H1 (cell line): ENCODE results near the gene COASY. TPM values are rescaled to one million over a fixed set of nuclear protein-coding genes. Genes with fewer than 3 reads are reported as not detected.

Source experiments
- CTCF ChIA-PET: fragments of 300-600 bp; sonication (Branson Sonifier 250); formaldehyde crosslinking; loops from one replicate; lab custom pipeline; 2021; ENCODE audit not compliant: partially characterized antibody; lab: Charles Lee
- POLR2A ChIA-PET: fragments of 300-600 bp; sonication (Branson Sonifier 250); formaldehyde crosslinking; loops from one replicate; lab custom pipeline; 2021; ENCODE audit warnings: inconsistent platforms; ENCODE audit not compliant: partially characterized antibody; lab: Charles Lee
- DNase-seq, 2 experiments: peaks; one replicate each; pipeline versions ENCODE4 v3.0.0 to v3.0.0-alpha.2; 2010 to 2022; ENCODE audit warnings: low spot score in 2 of 2, low read depth in 1 of 2, mixed read lengths in 1 of 2
- FAIRE-seq: peaks from 2 replicates; lab custom pipeline; 2011; peaks lifted over from hg19 to GRCh38; lab: Jason Lieb, UNC
- H2AFZ ChIP-seq: 2 replicates; pipeline ENCODE4 v1.8.1; 2012; ENCODE audit warnings: low read length, inconsistent platforms
- H2AK5ac ChIP-seq: 2 replicates; pipeline ENCODE4 v1.6.1; 2013; ENCODE audit warnings: low read depth, low read length
- H2BK120ac ChIP-seq: replicated peaks from 2 replicates; pipeline ENCODE3; 2013; ENCODE audit warnings: low read depth, low read length, inconsistent platforms
- H2BK12ac ChIP-seq: 2 replicates; pipeline ENCODE4 v1.6.1; 2013; ENCODE audit warnings: low read depth, low read length
- H2BK15ac ChIP-seq: 2 replicates; pipeline ENCODE4 v1.6.1; 2013; ENCODE audit warnings: low read length
- H2BK20ac ChIP-seq: 2 replicates; pipeline ENCODE4 v1.6.1; 2013; ENCODE audit warnings: low read length
- H2BK5ac ChIP-seq: 2 replicates; pipeline ENCODE4 v1.6.1; 2013; ENCODE audit warnings: low read depth, low read length
- H3K14ac ChIP-seq: 2 replicates; pipeline ENCODE4 v1.6.1; 2013; ENCODE audit warnings: inconsistent platforms; ENCODE audit not compliant: insufficient read length
- H3K18ac ChIP-seq: 2 replicates; pipeline ENCODE4 v1.6.1; 2013; ENCODE audit warnings: low read length; ENCODE audit errors: extremely low read depth
- H3K23ac ChIP-seq: 2 replicates; pipeline ENCODE4 v1.6.1; 2013; ENCODE audit warnings: inconsistent platforms; ENCODE audit not compliant: insufficient read length
- H3K23me2 ChIP-seq: 2 replicates; pipeline ENCODE4 v1.6.1; 2013; ENCODE audit warnings: low read depth, low read length
- H3K27ac ChIP-seq: 2 replicates; pipeline ENCODE4 v1.6.1; 2011; ENCODE audit warnings: low read depth, low read length, inconsistent platforms
- H3K27me3 ChIP-seq, 4 experiments: replicated peaks in 1 of 4; 1 replicate in 1 of 4; 2 replicates in 3 of 4; pipeline versions ENCODE4 v1.6.1 to v1.8.1; 2011 to 2013; ENCODE audit warnings: low read length in 3 of 4, mild to moderate bottlenecking in 3 of 4, inconsistent platforms in 2 of 4, mixed read lengths in 2 of 4, moderate library complexity in 1 of 4; ENCODE audit not compliant: control insufficient read depth in 3 of 4, insufficient read depth in 3 of 4; ENCODE audit errors: extremely low read depth in 1 of 4
- H3K36me3 ChIP-seq, 4 experiments: 2 replicates each; pipeline versions ENCODE4 v1.6.1 to v1.8.1; 2011 to 2013; ENCODE audit warnings: mild to moderate bottlenecking in 4 of 4, low read length in 3 of 4, moderate library complexity in 2 of 4, control low read depth in 1 of 4, inconsistent platforms in 1 of 4; ENCODE audit not compliant: insufficient read depth in 4 of 4, control insufficient read depth in 2 of 4
- H3K4ac ChIP-seq: replicated peaks from 2 replicates; pipeline ENCODE3; 2013; ENCODE audit warnings: low read length, low read depth, mixed read lengths, inconsistent platforms; ENCODE audit not compliant: insufficient read length
- H3K4me1 ChIP-seq, 4 experiments: replicated peaks in 1 of 4; 1 replicate in 1 of 4; 2 replicates in 3 of 4; pipeline versions ENCODE4 v1.6.1 to v1.8.1; 2011 to 2013; ENCODE audit warnings: low read length in 3 of 4, inconsistent platforms in 2 of 4, mixed read lengths in 1 of 4; ENCODE audit not compliant: insufficient read depth in 4 of 4, control insufficient read depth in 3 of 4
- H3K4me2 ChIP-seq, 2 experiments: 2 replicates each; pipeline versions ENCODE4 v1.6.1 to v1.8.1; 2011 to 2013; ENCODE audit warnings: low read depth in 2 of 2, low read length in 2 of 2, control low read depth in 1 of 2, inconsistent platforms in 1 of 2, mild to moderate bottlenecking in 1 of 2; ENCODE audit not compliant: insufficient read depth in 1 of 2
- H3K4me3 ChIP-seq, 4 experiments: fragments of 200-600, 300-600 bp in 1 of 4; sonication (generic), shearing (Covaris generic), sonication (Bioruptor Twin) in 1 of 4; 2 replicates each; pipeline versions ENCODE4 v1.5.1 to v1.8.1; 2011 to 2016; ENCODE audit warnings: low read length in 4 of 4, low read depth in 3 of 4, control low read depth in 2 of 4, inconsistent platforms in 2 of 4, mild to moderate bottlenecking in 2 of 4, mixed read lengths in 1 of 4, moderate library complexity in 1 of 4; ENCODE audit not compliant: insufficient read depth in 2 of 4; ENCODE audit errors: extremely low read depth in 1 of 4
- H3K56ac ChIP-seq: replicated peaks from 2 replicates; pipeline ENCODE3; 2013; ENCODE audit warnings: low read depth, mild to moderate bottlenecking, mixed read lengths, low read length, inconsistent platforms; ENCODE audit not compliant: insufficient read length
- H3K79me1 ChIP-seq: 2 replicates; pipeline ENCODE4 v1.6.1; 2013; ENCODE audit warnings: low read depth, low read length, control low read depth
- H3K79me2 ChIP-seq, 2 experiments: 2 replicates each; pipeline versions ENCODE4 v1.6.1 to v1.8.1; 2012 to 2013; ENCODE audit warnings: low read length in 2 of 2, mild to moderate bottlenecking in 2 of 2, inconsistent platforms in 1 of 2; ENCODE audit not compliant: insufficient read depth in 2 of 2, control insufficient read depth in 1 of 2
- H3K9ac ChIP-seq, 4 experiments: replicated peaks in 1 of 4; 1 replicate in 1 of 4; 2 replicates in 3 of 4; pipeline versions ENCODE4 v1.6.1 to v1.8.1; 2011 to 2013; ENCODE audit warnings: low read depth in 3 of 4, low read length in 3 of 4, control low read depth in 2 of 4, mild to moderate bottlenecking in 2 of 4, moderate library complexity in 2 of 4, inconsistent platforms in 1 of 4; ENCODE audit errors: extremely low read depth in 1 of 4
- H3K9me3 ChIP-seq, 2 experiments: 2 replicates each; pipeline versions ENCODE4 v1.6.1 to v1.8.1; 2012 to 2013; ENCODE audit warnings: mild to moderate bottlenecking in 2 of 2, moderate library complexity in 2 of 2, control low read depth in 1 of 2, inconsistent platforms in 1 of 2, low read depth in 1 of 2, low read length in 1 of 2, mixed read lengths in 1 of 2; ENCODE audit not compliant: insufficient read depth in 2 of 2
- H4K20me1 ChIP-seq, 2 experiments: replicated peaks in 1 of 2; 2 replicates each; pipeline versions ENCODE3 to v1.8.1; 2011 to 2013; ENCODE audit warnings: inconsistent platforms in 2 of 2, low read length in 2 of 2, mild to moderate bottlenecking in 1 of 2; ENCODE audit not compliant: insufficient read depth in 2 of 2, control insufficient read depth in 1 of 2
- H4K5ac ChIP-seq: 2 replicates; pipeline ENCODE4 v1.6.1; 2013; ENCODE audit warnings: low read length, low read depth, mixed read lengths, inconsistent platforms; ENCODE audit not compliant: insufficient read length
- H4K8ac ChIP-seq: 2 replicates; pipeline ENCODE4 v1.8.0; 2013; ENCODE audit warnings: mild to moderate bottlenecking, moderate library complexity, low read length, inconsistent platforms; ENCODE audit not compliant: insufficient read depth; ENCODE audit errors: extremely low read depth
- H4K91ac ChIP-seq: replicated peaks from 2 replicates; pipeline ENCODE3; 2013; ENCODE audit warnings: low read length, mixed read lengths, inconsistent platforms; ENCODE audit not compliant: insufficient read length
- ATF2 ChIP-seq: IDR thresholded peaks from 2 replicates; pipeline ENCODE4 v1.6.1; 2012; ENCODE audit warnings: low read length, inconsistent platforms
- CHD2 ChIP-seq: IDR thresholded peaks from 2 replicates; pipeline ENCODE4 v1.6.1; 2012; ENCODE audit warnings: low read length, improper control_type of control experiment
- HDAC6 ChIP-seq: IDR thresholded peaks from one replicate; pipeline ENCODE4 v1.7.1; 2012; ENCODE audit warnings: low read depth, mild to moderate bottlenecking, inconsistent platforms, low read length, moderate library complexity
- JUND ChIP-seq: IDR thresholded peaks from 2 replicates; pipeline ENCODE4 v1.6.1; 2011; ENCODE audit warnings: mild to moderate bottlenecking, improper control_type of control experiment, low read length
- KDM1A ChIP-seq: fragments of 200-600, 300-600 bp; sonication (generic); IDR thresholded peaks from 2 replicates; pipeline ENCODE4 v1.7.1; 2016; ENCODE audit warnings: mild to moderate bottlenecking, low read length, borderline replicate concordance
- RAD21 ChIP-seq, 2 experiments: IDR thresholded peaks in 1 of 2; conservative IDR thresholded peaks in 1 of 2; 2 replicates each; pipeline ENCODE4 v1.6.1; 2011; ENCODE audit warnings: low read depth in 2 of 2, low read length in 2 of 2, improper control_type of control experiment in 1 of 2, inconsistent platforms in 1 of 2, mild to moderate bottlenecking in 1 of 2, moderate library complexity in 1 of 2
- WGBS, 2 experiments: shearing (Covaris generic) in 1 of 2; methylation state at CpG; one replicate each; pipeline versions ENCODE4 v1.1.6 to v1.1.7; 2013 to 2015; ENCODE audit warnings: low lambda C conversion rate in 2 of 2, mixed read lengths in 2 of 2, inconsistent platforms in 1 of 2, low coverage in 1 of 2, missing lambda C conversion rate in 1 of 2; ENCODE audit not compliant: insufficient replicate concordance in 2 of 2, insufficient coverage in 1 of 2, insufficient read length in 1 of 2; ENCODE audit errors: extremely low coverage in 1 of 2, missing lambda C conversion rate in 1 of 2; 5-methylcytosine and 5-hydroxymethylcytosine counted together
- polyA plus RNA-seq, 7 experiments: library from polyadenylated mRNA; depleted of rRNA in 3 of 7; stranded (reverse) in 5 of 7; unstranded in 2 of 7; fragments of >200 nt in 5 of 7; fragments of 200-250 nt in 2 of 7; gene quantifications; 1 replicate in 5 of 7; 2 replicates in 1 of 7; 4 replicates in 1 of 7; pipeline versions ENCODE4 v1.2.1 to v1.2.3, GENCODE V29; 2011 to 2013; ENCODE audit warnings: missing spikeins in 2 of 7, mixed read lengths in 2 of 7
- total RNA-seq: library from RNA; stranded (reverse); fragmentation: NEBNext Ultra II Directional; extraction: Animal tissue kit (Norgen Biotek cat#: 25700); gene quantifications from 2 replicates; pipeline ENCODE4 v1.2.1, GENCODE V29; 2021

COASY gene
- total and polyA plus RNA-seq, 2 of the 8 experiments (the other 6 are each of a cell fraction or from before 2014, with no cell fraction given), result 64.5 to 100 TPM

GRCh38 chr17:42577532-42578281 is 15.8 kb downstream of the COASY start, which contains the start of gene PSMC3IP:
Gene PSMC3IP, minus strand, starts transcription at chr17:42577729. Its CDS starts 43 bp downstream, at chr17:42577686.
- Histone ChIP-seq H3K56ac (peak within 1 kb of the TSS; percentile 13), H4K8ac (peak within 1 kb of the TSS; percentile 96), H3K14ac (no peak within 1 kb of the TSS), H3K27ac (peak within 1 kb of the TSS; percentile 79), H2AK5ac (no peak within 1 kb of the TSS), H2BK12ac (no peak within 1 kb of the TSS), H2BK20ac (no peak within 1 kb of the TSS), H3K4me2 (peak within 1 kb of the TSS; percentile 77 to 87), H3K79me1 (no peaks in the 10 kb centered on the region), H4K5ac (peak within 1 kb of the TSS; percentile 89), H2AFZ (peak within 1 kb of the TSS; percentile 38; the same call in 1 of the 2 replicates), H2BK120ac (no peak within 1 kb of the TSS), H3K36me3 (peaks cover 27 to 41% (median 32%) of the 10 kb centered on the region in 4 experiments), H4K20me1 (peaks cover 0 to 1% of the 10 kb centered on the region in 2 experiments), H3K4ac (peak within 1 kb of the TSS; percentile 71), H3K4me1 (no peaks in the 10 kb centered on the region), H4K91ac (peak within 1 kb of the TSS; percentile 62), H3K79me2 (peaks cover 0 to 19% of the 10 kb centered on the region in 2 experiments; a peak in 2 of 4 replicates), H3K18ac (peak within 1 kb of the TSS; percentile 98), H3K23me2 (peaks cover 9% of the 10 kb centered on the region), H3K23ac (no peak within 1 kb of the TSS), H2BK15ac (no peak within 1 kb of the TSS; the same call in 1 of the 2 replicates), H2BK5ac (peak within 1 kb of the TSS; percentile 84; the same call in 1 of the 2 replicates), H3K9me3 (no peaks in the 10 kb centered on the region), H3K4me3 (peak within 1 kb of the TSS; percentile 80 to 99 (median 90)), H3K9ac (peak within 1 kb of the TSS; percentile 78 to 94 (median 88)), H3K27me3 (no peaks in the 10 kb centered on the region)
- DNase-seq, result peak; percentile 84 to 94
- 1% methylated on average over 51 of the region's 52 CpGs; no CpG with 5 or more reads in 1 of the 2 experiments for WGBS, 2 experiments
- CTCF ChIA-PET, result interaction anchor here (0.6 to 3.9 kb wide), 46 partner anchors 8 to 252 kb away, joined by 3 to 32 read pairs (median 5); partner anchors contain the start of genes BECN1, CNTD1, COA3 and HSD17B1
- POLR2A ChIA-PET, result interaction anchor here (0.6 to 7.0 kb wide), 22 partner anchors 9 to 560 kb away, joined by 3 to 74 read pairs (median 4); partner anchors contain the start of genes CNTD1, COA3, COASY and DNAJC7
- no peak for FAIRE-seq
- TF ChIP-seq JUND (no peak), CHD2 (0 out of 2 replicates have a peak, but pooled peaks have one; percentile 10), RAD21 (IDR thresholded peaks at IDR 0.05 in 1 of 2, conservative IDR thresholded peaks at IDR 0.05 in 1 of 2; ENCODE audit: low read depth in 2 of 2, low read length in 2 of 2) (peak in 1 of 2 experiments; percentile 18; a peak in 1 of 4 replicates), HDAC6 (no peak), ATF2 (no peak), KDM1A (no peak)
